H1 (cell line): ENCODE data around the gene TTC28. TPM values are rescaled to one million over a fixed set of nuclear protein-coding genes. Genes with fewer than 3 reads are reported as not detected.
"Not testable (repeated sequence)": the region's sequence is repeated elsewhere in the genome, so short reads cannot be mapped to it uniquely, and the experiment has no call there.

ENCODE experiments used
- CTCF ChIA-PET: fragments of 300-600 bp; sonication (Branson Sonifier 250); formaldehyde crosslinking; loops from one replicate; lab custom pipeline; 2021; ENCODE audit not compliant: partially characterized antibody; lab: Charles Lee
- POLR2A ChIA-PET: fragments of 300-600 bp; sonication (Branson Sonifier 250); formaldehyde crosslinking; loops from one replicate; lab custom pipeline; 2021; ENCODE audit warnings: inconsistent platforms; ENCODE audit not compliant: partially characterized antibody; lab: Charles Lee
- DNase-seq, 2 experiments: peaks; one replicate each; pipeline versions ENCODE4 v3.0.0 to v3.0.0-alpha.2; 2010 to 2022; ENCODE audit warnings: low spot score in 2 of 2, low read depth in 1 of 2, mixed read lengths in 1 of 2
- FAIRE-seq: peaks from 2 replicates; lab custom pipeline; 2011; peaks lifted over from hg19 to GRCh38; lab: Jason Lieb, UNC
- H2AFZ ChIP-seq: 2 replicates; pipeline ENCODE4 v1.8.1; 2012; ENCODE audit warnings: low read length, inconsistent platforms
- H2AK5ac ChIP-seq: 2 replicates; pipeline ENCODE4 v1.6.1; 2013; ENCODE audit warnings: low read depth, low read length
- H2BK120ac ChIP-seq: replicated peaks from 2 replicates; pipeline ENCODE3; 2013; ENCODE audit warnings: low read depth, low read length, inconsistent platforms
- H2BK12ac ChIP-seq: 2 replicates; pipeline ENCODE4 v1.6.1; 2013; ENCODE audit warnings: low read depth, low read length
- H2BK15ac ChIP-seq: 2 replicates; pipeline ENCODE4 v1.6.1; 2013; ENCODE audit warnings: low read length
- H2BK20ac ChIP-seq: 2 replicates; pipeline ENCODE4 v1.6.1; 2013; ENCODE audit warnings: low read length
- H2BK5ac ChIP-seq: 2 replicates; pipeline ENCODE4 v1.6.1; 2013; ENCODE audit warnings: low read depth, low read length
- H3K14ac ChIP-seq: 2 replicates; pipeline ENCODE4 v1.6.1; 2013; ENCODE audit warnings: inconsistent platforms; ENCODE audit not compliant: insufficient read length
- H3K18ac ChIP-seq: 2 replicates; pipeline ENCODE4 v1.6.1; 2013; ENCODE audit warnings: low read length; ENCODE audit errors: extremely low read depth
- H3K23ac ChIP-seq: 2 replicates; pipeline ENCODE4 v1.6.1; 2013; ENCODE audit warnings: inconsistent platforms; ENCODE audit not compliant: insufficient read length
- H3K23me2 ChIP-seq: 2 replicates; pipeline ENCODE4 v1.6.1; 2013; ENCODE audit warnings: low read depth, low read length
- H3K27ac ChIP-seq: 2 replicates; pipeline ENCODE4 v1.6.1; 2011; ENCODE audit warnings: low read depth, low read length, inconsistent platforms
- H3K27me3 ChIP-seq, 4 experiments: replicated peaks in 1 of 4; 1 replicate in 1 of 4; 2 replicates in 3 of 4; pipeline versions ENCODE4 v1.6.1 to v1.8.1; 2011 to 2013; ENCODE audit warnings: low read length in 3 of 4, mild to moderate bottlenecking in 3 of 4, inconsistent platforms in 2 of 4, mixed read lengths in 2 of 4, moderate library complexity in 1 of 4; ENCODE audit not compliant: control insufficient read depth in 3 of 4, insufficient read depth in 3 of 4; ENCODE audit errors: extremely low read depth in 1 of 4
- H3K36me3 ChIP-seq, 4 experiments: 2 replicates each; pipeline versions ENCODE4 v1.6.1 to v1.8.1; 2011 to 2013; ENCODE audit warnings: mild to moderate bottlenecking in 4 of 4, low read length in 3 of 4, moderate library complexity in 2 of 4, control low read depth in 1 of 4, inconsistent platforms in 1 of 4; ENCODE audit not compliant: insufficient read depth in 4 of 4, control insufficient read depth in 2 of 4
- H3K4ac ChIP-seq: replicated peaks from 2 replicates; pipeline ENCODE3; 2013; ENCODE audit warnings: low read length, low read depth, mixed read lengths, inconsistent platforms; ENCODE audit not compliant: insufficient read length
- H3K4me1 ChIP-seq, 4 experiments: replicated peaks in 1 of 4; 1 replicate in 1 of 4; 2 replicates in 3 of 4; pipeline versions ENCODE4 v1.6.1 to v1.8.1; 2011 to 2013; ENCODE audit warnings: low read length in 3 of 4, inconsistent platforms in 2 of 4, mixed read lengths in 1 of 4; ENCODE audit not compliant: insufficient read depth in 4 of 4, control insufficient read depth in 3 of 4
- H3K4me2 ChIP-seq, 2 experiments: 2 replicates each; pipeline versions ENCODE4 v1.6.1 to v1.8.1; 2011 to 2013; ENCODE audit warnings: low read depth in 2 of 2, low read length in 2 of 2, control low read depth in 1 of 2, inconsistent platforms in 1 of 2, mild to moderate bottlenecking in 1 of 2; ENCODE audit not compliant: insufficient read depth in 1 of 2
- H3K4me3 ChIP-seq, 4 experiments: fragments of 200-600, 300-600 bp in 1 of 4; sonication (generic), shearing (Covaris generic), sonication (Bioruptor Twin) in 1 of 4; 2 replicates each; pipeline versions ENCODE4 v1.5.1 to v1.8.1; 2011 to 2016; ENCODE audit warnings: low read length in 4 of 4, low read depth in 3 of 4, control low read depth in 2 of 4, inconsistent platforms in 2 of 4, mild to moderate bottlenecking in 2 of 4, mixed read lengths in 1 of 4, moderate library complexity in 1 of 4; ENCODE audit not compliant: insufficient read depth in 2 of 4; ENCODE audit errors: extremely low read depth in 1 of 4
- H3K56ac ChIP-seq: replicated peaks from 2 replicates; pipeline ENCODE3; 2013; ENCODE audit warnings: low read depth, mild to moderate bottlenecking, mixed read lengths, low read length, inconsistent platforms; ENCODE audit not compliant: insufficient read length
- H3K79me1 ChIP-seq: 2 replicates; pipeline ENCODE4 v1.6.1; 2013; ENCODE audit warnings: low read depth, low read length, control low read depth
- H3K79me2 ChIP-seq, 2 experiments: 2 replicates each; pipeline versions ENCODE4 v1.6.1 to v1.8.1; 2012 to 2013; ENCODE audit warnings: low read length in 2 of 2, mild to moderate bottlenecking in 2 of 2, inconsistent platforms in 1 of 2; ENCODE audit not compliant: insufficient read depth in 2 of 2, control insufficient read depth in 1 of 2
- H3K9ac ChIP-seq, 4 experiments: replicated peaks in 1 of 4; 1 replicate in 1 of 4; 2 replicates in 3 of 4; pipeline versions ENCODE4 v1.6.1 to v1.8.1; 2011 to 2013; ENCODE audit warnings: low read depth in 3 of 4, low read length in 3 of 4, control low read depth in 2 of 4, mild to moderate bottlenecking in 2 of 4, moderate library complexity in 2 of 4, inconsistent platforms in 1 of 4; ENCODE audit errors: extremely low read depth in 1 of 4
- H3K9me3 ChIP-seq, 2 experiments: 2 replicates each; pipeline versions ENCODE4 v1.6.1 to v1.8.1; 2012 to 2013; ENCODE audit warnings: mild to moderate bottlenecking in 2 of 2, moderate library complexity in 2 of 2, control low read depth in 1 of 2, inconsistent platforms in 1 of 2, low read depth in 1 of 2, low read length in 1 of 2, mixed read lengths in 1 of 2; ENCODE audit not compliant: insufficient read depth in 2 of 2
- H4K20me1 ChIP-seq, 2 experiments: replicated peaks in 1 of 2; 2 replicates each; pipeline versions ENCODE3 to v1.8.1; 2011 to 2013; ENCODE audit warnings: inconsistent platforms in 2 of 2, low read length in 2 of 2, mild to moderate bottlenecking in 1 of 2; ENCODE audit not compliant: insufficient read depth in 2 of 2, control insufficient read depth in 1 of 2
- H4K5ac ChIP-seq: 2 replicates; pipeline ENCODE4 v1.6.1; 2013; ENCODE audit warnings: low read length, low read depth, mixed read lengths, inconsistent platforms; ENCODE audit not compliant: insufficient read length
- H4K8ac ChIP-seq: 2 replicates; pipeline ENCODE4 v1.8.0; 2013; ENCODE audit warnings: mild to moderate bottlenecking, moderate library complexity, low read length, inconsistent platforms; ENCODE audit not compliant: insufficient read depth; ENCODE audit errors: extremely low read depth
- H4K91ac ChIP-seq: replicated peaks from 2 replicates; pipeline ENCODE3; 2013; ENCODE audit warnings: low read length, mixed read lengths, inconsistent platforms; ENCODE audit not compliant: insufficient read length
- POLR2A ChIP-seq, 2 experiments: IDR thresholded peaks; 1 replicate in 1 of 2; 2 replicates in 1 of 2; pipeline ENCODE4 v1.6.1; 2011; ENCODE audit warnings: low read depth in 2 of 2, low read length in 2 of 2, mild to moderate bottlenecking in 2 of 2; ENCODE audit errors: control extremely low read depth in 1 of 2
- SIRT6 ChIP-seq: IDR thresholded peaks from one replicate; pipeline ENCODE4 v1.7.1; 2012; ENCODE audit warnings: low read length, inconsistent platforms
- SP2 ChIP-seq: IDR thresholded peaks from 2 replicates; pipeline ENCODE4 v1.6.1; 2012; ENCODE audit warnings: mild to moderate bottlenecking, low read length, inconsistent platforms
- WGBS, 2 experiments: shearing (Covaris generic) in 1 of 2; methylation state at CpG; one replicate each; pipeline versions ENCODE4 v1.1.6 to v1.1.7; 2013 to 2015; ENCODE audit warnings: low lambda C conversion rate in 2 of 2, mixed read lengths in 2 of 2, inconsistent platforms in 1 of 2, low coverage in 1 of 2, missing lambda C conversion rate in 1 of 2; ENCODE audit not compliant: insufficient replicate concordance in 2 of 2, insufficient coverage in 1 of 2, insufficient read length in 1 of 2; ENCODE audit errors: extremely low coverage in 1 of 2, missing lambda C conversion rate in 1 of 2; 5-methylcytosine and 5-hydroxymethylcytosine counted together
- polyA plus RNA-seq, 7 experiments: library from polyadenylated mRNA; depleted of rRNA in 3 of 7; stranded (reverse) in 5 of 7; unstranded in 2 of 7; fragments of >200 nt in 5 of 7; fragments of 200-250 nt in 2 of 7; gene quantifications; 1 replicate in 5 of 7; 2 replicates in 1 of 7; 4 replicates in 1 of 7; pipeline versions ENCODE4 v1.2.1 to v1.2.3, GENCODE V29; 2011 to 2013; ENCODE audit warnings: missing spikeins in 2 of 7, mixed read lengths in 2 of 7
- total RNA-seq: library from RNA; stranded (reverse); fragmentation: NEBNext Ultra II Directional; extraction: Animal tissue kit (Norgen Biotek cat#: 25700); gene quantifications from 2 replicates; pipeline ENCODE4 v1.2.1, GENCODE V29; 2021

The TTC28 gene
- total and polyA plus RNA-seq, 2 of the 8 experiments (the other 6 are each of a cell fraction or from before 2014, with no cell fraction given): 2.6 to 12.6 TPM

GRCh38 chr22:28091486-28091885 lies 588.2 kb downstream of the TTC28 start:
- Histone ChIP-seq H2BK5ac (no peak overlapping the region), H3K56ac (no peak overlapping the region), H3K4ac (no peak overlapping the region), H2AFZ (no peak overlapping the region), H2BK15ac (no peak overlapping the region), H4K5ac (no peak overlapping the region), H4K91ac (no peak overlapping the region), H2BK20ac (no peak overlapping the region), H3K9me3 (no peaks in the 10 kb centered on the region), H3K18ac (no peak overlapping the region), H3K14ac (no peak overlapping the region), H3K23ac (no peak overlapping the region), H3K23me2 (no peaks in the 10 kb centered on the region), H3K27me3 (no peaks in the 10 kb centered on the region), H4K20me1 (no peaks in the 10 kb centered on the region), H2BK12ac (no peak overlapping the region), H3K79me1 (no peaks in the 10 kb centered on the region), H3K27ac (no peak overlapping the region), H2AK5ac (no peak overlapping the region), H3K9ac (no peak overlapping the region), H3K36me3 (no peaks in the 10 kb centered on the region), H4K8ac (no peak overlapping the region), H3K4me2 (no peak overlapping the region), H3K79me2 (no peaks in the 10 kb centered on the region), H3K4me3 (no peak overlapping the region), H2BK120ac (no peak overlapping the region), H3K4me1 (no peaks in the 10 kb centered on the region)
- WGBS, 2 experiments: 88 to 100% methylated on average over 1 to 6 of the region's 6 CpGs
- FAIRE-seq: no peak
- POLR2A ChIA-PET: no interaction called here
- TF ChIP-seq SIRT6 (no peak), SP2 (no peak), POLR2A (IDR thresholded peaks at IDR 0.05; ENCODE audit: control extremely low read depth in 1 of 2, low read depth in 2 of 2, low read length in 2 of 2) (no peak)
- CTCF ChIA-PET: interaction anchor here (2.8 kb wide), 1 partner anchor 21 kb away, joined by 9 read pairs; no protein-coding TSS in a partner anchor
- no peak for DNase-seq

- H2AFZ ChIP-seq, H3K23ac ChIP-seq, H2BK15ac ChIP-seq, H2BK12ac ChIP-seq, H3K56ac ChIP-seq, H3K4me2 ChIP-seq, H4K91ac ChIP-seq, H3K4ac ChIP-seq, H2BK5ac ChIP-seq, H4K8ac ChIP-seq, H4K5ac ChIP-seq, H3K9me3 ChIP-seq, H3K14ac ChIP-seq, DNase-seq, H3K79me2 ChIP-seq, H3K79me1 ChIP-seq, H2AK5ac ChIP-seq, H3K18ac ChIP-seq, FAIRE-seq, H3K9ac ChIP-seq, POLR2A ChIA-PET, H2BK20ac ChIP-seq, CTCF ChIA-PET, H3K23me2 ChIP-seq, H4K20me1 ChIP-seq, H3K27ac ChIP-seq, H3K36me3 ChIP-seq, H3K4me1 ChIP-seq, H3K27me3 ChIP-seq, H2BK120ac ChIP-seq, H3K4me3 ChIP-seq: not testable (repeated sequence)
- WGBS, 2 experiments: 86% methylated on average over 5 of the region's 5 CpGs; no CpG with 5 or more reads in 1 of the 2 experiments
These were observed 590.1 kb downstream of the TTC28 start for GRCh38 chr22:28089541-28089940.
